SU-DHL-6 (cell line): Measurements from ENCODE around the gene SRBD1.

Experiments used
- CTCF ChIP-seq: fragments of 200-600 bp; sonication (generic); IDR thresholded peaks from one replicate; pipeline ENCODE4 v1.5.1; 2017; ENCODE audit warnings: antibody characterized with exemption, mild to moderate bottlenecking, low read length, moderate library complexity; ENCODE audit not compliant: insufficient read depth, poor library complexity, severe bottlenecking
- EZH2phosphoT487 ChIP-seq: fragments of 200-600 bp; sonication (generic), shearing (Covaris generic); conservative IDR thresholded peaks from 2 replicates; pipeline ENCODE4 v1.6.1; 2018; ENCODE audit warnings: mild to moderate bottlenecking, antibody characterized with exemption, low read length, moderate library complexity, mixed read lengths

GRCh38 chr2:45370369-45370768 lies 240.7 kb downstream of the SRBD1 start:
- no peak for TF ChIP-seq CTCF
- TF ChIP-seq EZH2phosphoT487: no peak
